HG02759 (cell line): Measurements from ENCODE around the gene FAT3.

Source experiments
- ATAC-seq: cut with Tn5 transposase; IDR thresholded peaks from one replicate; pipeline ENCODE4 v1.9.1; 2021; ENCODE audit warnings: mild to moderate bottlenecking, moderate library complexity; ENCODE audit not compliant: unreplicated experiment

Gene FAT3

GRCh38 chr11:92227230-92227814 lies 2.7 kb downstream of the FAT3 start:
- no peak for ATAC-seq

DNA sequence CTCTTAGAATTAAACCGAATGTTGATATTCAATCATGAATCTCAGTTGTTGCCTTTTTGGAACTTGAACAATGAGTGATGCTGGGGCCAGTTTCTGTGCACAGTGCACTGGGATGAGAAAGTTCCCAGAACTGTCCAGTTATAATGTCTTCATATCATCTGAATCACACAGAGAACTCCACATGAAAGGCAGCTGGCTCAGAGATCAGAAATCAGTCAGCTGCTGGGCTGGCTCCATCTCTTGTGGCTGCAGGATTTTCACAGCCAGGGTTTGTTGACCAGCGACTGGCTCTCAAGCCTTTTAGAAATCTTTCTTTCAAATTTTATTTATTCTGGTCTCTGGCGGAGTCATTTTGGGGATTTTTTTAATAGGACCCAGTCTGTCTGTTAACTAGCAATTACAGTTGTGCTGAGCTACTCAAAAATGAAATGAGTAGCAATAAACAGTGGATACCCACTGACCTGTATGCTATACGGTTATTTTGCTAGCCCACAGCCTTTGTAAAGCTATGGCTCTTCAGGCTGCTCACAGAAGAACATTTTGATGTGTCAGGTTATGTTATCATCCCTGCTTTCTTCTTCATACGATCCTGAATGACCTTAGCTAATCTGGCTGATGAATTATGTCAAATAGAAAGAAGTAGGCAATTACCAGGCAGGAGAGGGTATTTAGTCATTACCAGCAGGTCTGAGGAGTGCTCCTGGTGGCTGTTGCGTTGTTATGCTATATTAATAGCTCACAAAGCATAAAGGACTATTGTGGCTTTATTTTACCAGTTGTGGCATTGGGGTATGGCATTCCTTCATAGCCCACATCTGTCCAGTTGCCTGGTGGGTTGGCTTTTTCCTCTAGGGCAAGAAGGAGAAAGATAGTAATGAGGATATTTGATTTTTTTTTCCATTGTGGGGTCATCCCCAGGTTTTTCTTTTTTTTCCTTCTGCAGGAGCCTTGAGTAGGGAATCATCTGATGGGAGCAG lies 3.6 kb downstream of the FAT3 start:
- ATAC-seq = no peak

DNA sequence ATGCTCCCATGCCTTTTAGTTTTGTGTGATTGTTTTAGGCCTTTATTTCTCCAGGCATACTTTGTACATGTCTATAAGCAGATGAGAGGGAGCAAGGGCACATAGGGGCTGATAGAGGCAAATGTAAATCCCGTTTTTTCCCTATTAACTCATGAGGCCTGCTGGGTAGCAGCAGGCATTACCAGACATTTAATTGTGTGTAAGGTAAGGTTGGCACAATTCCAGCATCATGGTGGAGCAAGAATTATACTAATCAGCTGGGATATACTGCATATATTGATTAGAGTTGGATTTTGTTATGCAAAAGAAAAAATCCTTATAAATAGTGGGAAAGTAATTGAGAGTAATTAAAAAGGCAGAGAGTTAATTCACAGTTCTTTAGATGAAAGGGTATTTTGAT lies 12.2 kb downstream of the FAT3 start:
- no peak for ATAC-seq

GRCh38 chr11:92240916-92241315 lies 16.3 kb downstream of the FAT3 start:
- ATAC-seq = no peak

DNA sequence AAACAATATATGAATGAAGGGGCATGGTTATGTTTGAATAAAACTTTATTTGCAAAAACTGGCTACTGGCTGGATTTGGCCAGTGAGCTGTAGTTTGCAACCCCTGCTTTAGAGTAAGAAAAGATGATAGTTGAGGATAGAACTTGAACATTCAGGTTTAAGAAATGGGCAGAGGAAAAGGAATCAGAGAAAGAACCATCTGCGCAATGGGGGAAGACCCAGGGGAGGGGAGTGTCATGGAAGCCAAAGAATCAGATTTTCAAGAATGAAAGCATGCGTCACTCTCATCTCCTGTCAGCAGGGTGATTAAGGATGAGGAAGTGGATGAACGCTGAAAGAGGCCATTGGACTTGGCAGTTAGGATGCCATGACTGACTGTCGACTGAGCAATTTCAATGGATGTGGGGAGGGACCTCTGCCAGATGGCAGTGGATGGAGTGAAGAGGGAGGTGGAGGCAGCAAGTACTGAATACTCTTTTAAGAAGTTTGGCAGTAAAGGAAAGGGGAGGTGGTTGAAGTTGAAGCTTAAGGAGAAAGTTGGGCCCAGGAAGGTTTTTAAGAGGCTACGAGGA lies 21.2 kb downstream of the FAT3 start:
- no peak for ATAC-seq

GRCh38 chr11:92246630-92247029 lies 22.0 kb downstream of the FAT3 start:
- no peak for ATAC-seq

- no peak for ATAC-seq
Observed at GRCh38 chr11:92249156-92249753, 24.6 kb downstream of the FAT3 start.

DNA sequence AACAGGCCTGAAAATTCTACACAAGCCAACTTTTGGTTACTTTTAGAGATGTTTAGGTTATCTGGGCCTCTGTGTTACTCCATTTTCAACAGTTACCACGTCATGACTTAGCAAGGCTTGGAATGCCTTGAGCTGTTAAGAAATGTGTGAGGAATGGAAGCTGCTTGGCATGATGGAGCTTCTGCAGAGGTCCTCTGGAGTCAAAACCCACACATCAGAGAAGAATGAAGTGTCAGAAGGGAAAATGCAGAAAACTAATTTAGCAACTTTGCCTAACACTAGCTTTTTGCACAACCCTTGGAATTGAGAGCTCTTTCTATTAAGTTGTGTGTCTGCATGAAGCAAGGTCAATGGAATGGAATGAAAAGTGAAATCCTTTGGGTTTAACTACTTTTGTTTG lies 27.4 kb downstream of the FAT3 start:
- no peak for ATAC-seq

DNA sequence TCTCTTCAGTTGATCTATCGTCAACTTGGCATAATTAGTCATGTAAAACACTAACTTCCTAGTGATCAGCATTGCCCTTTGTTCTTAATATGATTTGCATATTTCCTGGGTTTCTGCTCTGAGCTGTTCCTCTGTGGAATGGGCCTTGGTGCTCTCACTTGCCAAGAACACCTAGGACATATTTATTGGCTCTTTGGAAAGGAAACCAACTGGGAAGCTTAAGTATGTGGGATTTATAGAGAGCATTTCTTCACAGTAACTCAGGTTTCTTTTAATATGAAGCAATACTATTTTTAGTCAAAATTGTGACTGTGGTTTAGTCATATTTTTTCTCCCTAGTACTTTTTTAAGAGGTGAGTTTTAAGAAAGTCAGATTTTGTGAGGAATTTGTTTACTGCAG lies 28.8 kb downstream of the FAT3 start:
- ATAC-seq = no peak

DNA sequence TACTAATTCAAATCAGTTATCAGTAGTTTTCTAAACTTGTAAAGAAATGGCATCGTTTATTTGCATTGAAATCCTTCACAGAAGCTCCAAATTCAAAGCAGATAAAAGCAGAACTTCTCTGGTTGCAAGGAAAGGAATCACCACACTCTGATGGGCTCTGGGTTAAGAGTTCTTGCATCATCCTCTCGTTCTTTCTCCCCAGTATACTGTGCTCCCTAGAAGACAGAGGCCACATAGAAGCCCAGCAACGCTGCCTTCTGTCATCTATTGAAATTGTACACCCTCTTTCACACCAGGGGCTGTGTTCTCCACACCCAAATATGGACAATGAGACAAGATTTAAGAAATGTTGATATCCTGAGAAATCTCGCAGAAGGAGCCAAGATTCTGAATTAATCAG lies 29.3 kb downstream of the FAT3 start:
- no peak for ATAC-seq

GRCh38 chr11:92257536-92257935 lies 32.9 kb downstream of the FAT3 start:
- ATAC-seq = no peak

DNA sequence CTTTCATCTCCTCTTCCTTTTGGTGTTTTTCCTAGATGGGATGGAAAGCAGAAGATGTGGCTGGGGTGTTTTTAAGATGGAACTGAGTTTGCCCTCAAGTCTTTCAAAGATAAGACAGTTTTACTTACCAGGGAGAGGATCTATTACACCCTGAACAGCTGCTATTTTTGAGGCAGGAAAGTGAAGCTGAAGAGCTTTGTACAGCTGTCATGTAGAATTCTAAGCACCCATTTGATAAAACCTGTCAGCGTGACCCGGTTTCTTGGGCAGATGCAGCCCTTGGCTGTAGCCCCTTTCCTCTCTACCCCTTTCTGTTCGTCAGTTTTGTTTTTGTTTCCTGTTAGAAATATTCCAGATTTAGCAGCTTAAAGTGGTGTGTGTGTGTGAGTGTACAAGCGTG lies 35.2 kb downstream of the FAT3 start:
- ATAC-seq = no peak

GRCh38 chr11:92264350-92264749 lies 39.7 kb downstream of the FAT3 start:
- no peak for ATAC-seq

- ATAC-seq = no peak
Observed at GRCh38 chr11:92266806-92267205, 42.2 kb downstream of the FAT3 start.

- ATAC-seq = no peak
Observed at GRCh38 chr11:92267278-92267677, 42.7 kb downstream of the FAT3 start.

DNA sequence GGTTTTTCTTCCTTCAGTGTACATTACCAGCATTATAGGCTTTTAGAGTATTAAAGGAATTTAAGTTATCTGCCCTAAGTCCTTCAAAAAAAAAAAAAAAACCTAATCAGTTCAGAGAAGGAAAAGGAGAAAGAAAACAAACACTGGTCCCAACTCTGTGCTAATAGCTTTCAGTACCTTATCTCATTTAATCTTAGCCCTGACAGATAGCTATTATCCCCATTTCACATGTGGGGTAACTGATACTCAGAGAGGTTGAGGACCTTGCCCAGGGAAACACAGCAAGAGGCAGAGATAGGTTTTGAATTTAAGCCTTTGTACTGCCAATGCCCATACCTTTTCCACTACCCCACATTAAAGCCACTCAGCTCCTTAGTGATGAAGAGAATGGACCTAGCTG lies 43.4 kb downstream of the FAT3 start:
- no peak for ATAC-seq

- no peak for ATAC-seq
Observed at GRCh38 chr11:92268546-92268945, 43.9 kb downstream of the FAT3 start.

GRCh38 chr11:92269021-92269420 lies 44.4 kb downstream of the FAT3 start:
- ATAC-seq = no peak

GRCh38 chr11:92269841-92270240 lies 45.2 kb downstream of the FAT3 start:
- no peak for ATAC-seq

GRCh38 chr11:92272651-92273050 lies 48.0 kb downstream of the FAT3 start:
- ATAC-seq = no peak
